GM19395 (cell line): Measurements from ENCODE around the gene HRH2.
"Not testable (repeated sequence)": the region's sequence is repeated elsewhere in the genome, so short reads cannot be mapped to it uniquely, and the experiment has no call there.

ENCODE experiments used
- ATAC-seq: cut with Tn5 transposase; IDR thresholded peaks from one replicate; pipeline ENCODE4 v1.9.1; 2021; ENCODE audit warnings: mild to moderate bottlenecking, moderate library complexity; ENCODE audit not compliant: unreplicated experiment

Gene HRH2

GRCh38 chr5:175735701-175736100 lies 77.8 kb downstream of the HRH2 start:
- no peak for ATAC-seq

DNA sequence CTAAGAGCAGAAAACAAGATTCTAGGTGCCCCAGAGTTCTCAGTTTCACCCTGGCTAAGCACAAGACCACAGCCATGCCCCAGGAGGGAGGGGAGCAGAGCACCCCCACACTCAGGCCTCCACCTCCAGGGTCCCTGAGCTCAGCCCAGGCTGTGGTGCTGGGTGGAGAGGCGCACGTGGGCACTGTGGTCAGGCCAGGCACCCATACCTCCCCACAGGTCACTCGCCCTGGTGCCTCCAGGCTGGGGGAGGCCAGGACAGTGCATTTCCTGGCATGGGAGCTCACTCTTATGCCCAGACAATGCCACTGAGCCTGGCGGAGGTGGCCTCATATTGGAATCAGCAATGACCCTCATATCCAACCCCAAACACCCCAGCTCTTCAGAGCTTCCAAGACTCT lies 78.8 kb downstream of the HRH2 start:
- ATAC-seq: no peak

GRCh38 chr5:175737481-175737880 lies 79.6 kb downstream of the HRH2 start:
- no peak for ATAC-seq

- ATAC-seq: no peak
Observed at GRCh38 chr5:175738126-175738525, 80.3 kb downstream of the HRH2 start.

DNA sequence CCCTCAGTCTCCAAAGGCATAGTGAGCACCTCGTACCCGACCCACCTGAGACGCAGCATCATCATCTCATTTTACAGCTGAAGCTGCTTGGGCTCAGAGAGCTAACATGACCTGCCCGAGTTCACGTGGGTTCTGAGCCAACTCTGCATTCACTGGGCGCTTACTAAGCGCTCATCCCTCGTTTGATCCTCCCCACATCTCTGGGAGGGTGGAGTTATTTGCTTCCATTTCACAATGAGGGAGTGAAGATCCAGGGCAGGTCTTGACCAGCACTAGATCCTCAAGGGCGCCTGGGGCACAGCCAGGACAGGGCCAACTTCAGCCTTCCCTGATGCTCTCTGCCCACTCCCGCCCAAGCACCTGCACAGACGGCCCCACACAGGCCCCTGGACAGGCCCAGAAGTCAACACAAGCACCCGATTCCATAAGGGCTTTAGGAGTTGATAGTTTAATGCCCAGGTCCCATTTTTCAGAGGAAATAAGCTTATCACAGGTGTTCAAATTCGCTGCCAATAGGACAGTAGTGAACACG lies 80.8 kb downstream of the HRH2 start:
- no peak for ATAC-seq

DNA sequence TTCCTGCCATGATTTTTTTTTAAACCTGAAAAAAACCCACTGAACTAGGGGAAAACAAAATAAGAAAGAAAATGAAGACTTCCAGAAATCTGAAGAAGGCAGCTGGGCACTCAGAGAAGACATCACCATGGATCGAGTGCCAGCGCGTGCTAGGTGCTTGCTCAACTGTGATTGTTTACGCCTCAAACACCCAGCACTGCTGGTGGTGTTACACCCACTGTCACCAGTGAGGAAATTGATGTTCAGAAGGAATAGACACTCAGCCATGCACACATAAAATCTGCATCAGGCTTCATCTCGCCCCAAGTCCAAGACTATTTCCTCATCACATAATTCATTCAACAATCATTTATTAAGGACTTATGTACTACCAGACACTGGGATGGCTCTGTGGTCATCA lies 82.1 kb downstream of the HRH2 start:
- ATAC-seq: no peak

GRCh38 chr5:175741556-175741955 lies 83.7 kb downstream of the HRH2 start:
- no peak for ATAC-seq

DNA sequence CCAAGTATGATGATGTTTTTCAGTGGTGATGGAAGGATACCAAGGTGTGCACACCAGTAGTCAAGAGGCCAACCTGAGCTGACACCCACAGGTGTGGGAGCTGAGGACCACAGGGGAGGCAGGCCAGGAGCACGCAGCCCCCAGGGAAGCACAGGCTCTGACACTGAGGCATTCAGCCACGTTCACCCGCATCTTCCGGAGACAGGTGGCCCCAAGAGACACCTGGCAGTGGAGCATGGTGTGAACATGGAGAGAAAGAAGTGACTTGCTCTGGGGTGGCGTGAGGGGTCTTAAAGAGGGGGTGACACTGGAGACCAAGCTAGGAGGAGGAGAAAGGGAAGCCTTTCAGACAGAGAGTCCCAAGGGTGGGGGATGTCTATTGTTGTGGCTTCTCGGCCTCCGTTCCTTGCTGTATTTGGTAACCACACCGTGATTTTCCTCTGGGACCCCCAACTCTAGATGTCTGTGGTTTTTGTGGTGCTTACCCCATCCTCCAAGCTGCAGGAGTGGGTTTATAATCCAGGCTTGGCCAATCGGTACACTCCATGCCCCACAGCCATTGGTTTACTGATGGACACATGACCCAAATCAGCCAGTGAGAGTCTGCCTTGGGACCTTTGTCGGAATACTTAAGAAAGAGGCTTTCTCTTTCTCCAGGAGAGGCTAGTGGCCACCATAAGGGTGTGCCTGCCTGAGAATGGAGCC lies 84.6 kb downstream of the HRH2 start:
- no peak for ATAC-seq

GRCh38 chr5:175743676-175744210 lies 85.9 kb downstream of the HRH2 start:
- ATAC-seq: no peak

DNA sequence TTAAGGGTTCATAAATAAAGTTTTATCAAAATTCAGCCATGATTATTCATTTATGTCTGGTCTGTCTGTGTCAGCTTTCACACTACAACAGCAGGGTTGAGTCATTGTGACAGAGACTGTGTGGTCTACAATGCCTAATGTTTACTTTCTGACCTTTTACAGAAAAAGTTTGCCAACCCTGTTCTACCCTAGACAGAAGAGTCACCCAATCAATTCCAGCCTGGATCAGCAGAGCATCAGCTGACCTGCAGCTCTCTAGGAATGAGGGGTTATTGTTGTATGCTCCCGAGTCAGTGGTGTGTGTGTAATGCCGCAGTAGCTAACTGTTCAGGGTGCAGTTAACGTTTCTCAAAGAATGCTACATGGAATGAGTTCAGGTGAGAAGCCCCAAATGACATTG lies 87.3 kb downstream of the HRH2 start:
- no peak for ATAC-seq

DNA sequence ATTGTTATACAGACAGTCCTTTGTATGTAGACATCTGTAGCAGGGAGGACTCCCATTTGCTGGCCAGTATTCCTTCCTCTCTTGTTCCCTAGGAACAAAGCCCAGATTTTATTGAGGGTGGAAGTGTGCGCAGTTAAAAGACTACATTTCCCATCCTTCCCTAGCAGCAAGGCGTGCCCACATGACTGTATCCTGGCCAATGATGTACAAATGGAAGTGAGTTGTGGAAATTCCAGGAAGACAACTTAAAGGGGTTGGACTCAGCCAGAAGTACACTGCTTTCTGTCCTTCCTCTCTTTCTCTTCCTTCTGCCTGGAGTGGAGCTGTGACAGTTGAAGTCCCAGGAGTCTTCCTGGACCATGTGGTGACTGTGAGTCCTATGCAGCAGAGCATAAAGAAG lies 89.0 kb downstream of the HRH2 start:
- no peak for ATAC-seq

GRCh38 chr5:175747539-175748060 lies 89.7 kb downstream of the HRH2 start:
- no peak for ATAC-seq

DNA sequence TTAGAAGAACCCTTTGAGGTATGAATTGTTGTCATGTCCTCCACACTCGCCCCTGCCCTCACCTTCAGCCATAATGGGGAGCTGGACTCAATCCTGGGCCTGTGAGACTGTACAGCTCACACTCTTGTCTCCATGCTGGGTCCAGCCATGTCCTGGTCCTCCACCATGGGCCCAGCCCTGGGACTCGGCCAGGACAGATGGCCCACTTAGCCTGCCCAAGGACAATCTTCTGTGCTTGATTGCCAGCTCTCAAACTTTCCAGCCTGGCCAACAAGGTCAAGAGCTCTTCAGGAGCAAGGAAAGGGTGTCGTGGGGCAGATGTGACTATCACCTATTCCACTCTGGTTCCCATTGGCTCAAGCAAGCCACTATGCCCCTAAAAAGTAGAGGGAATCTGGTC lies 90.8 kb downstream of the HRH2 start:
- no peak for ATAC-seq

GRCh38 chr5:175749591-175749990 lies 91.7 kb downstream of the HRH2 start:
- ATAC-seq: no peak

GRCh38 chr5:175750511-175750931 lies 92.7 kb downstream of the HRH2 start:
- no peak for ATAC-seq

DNA sequence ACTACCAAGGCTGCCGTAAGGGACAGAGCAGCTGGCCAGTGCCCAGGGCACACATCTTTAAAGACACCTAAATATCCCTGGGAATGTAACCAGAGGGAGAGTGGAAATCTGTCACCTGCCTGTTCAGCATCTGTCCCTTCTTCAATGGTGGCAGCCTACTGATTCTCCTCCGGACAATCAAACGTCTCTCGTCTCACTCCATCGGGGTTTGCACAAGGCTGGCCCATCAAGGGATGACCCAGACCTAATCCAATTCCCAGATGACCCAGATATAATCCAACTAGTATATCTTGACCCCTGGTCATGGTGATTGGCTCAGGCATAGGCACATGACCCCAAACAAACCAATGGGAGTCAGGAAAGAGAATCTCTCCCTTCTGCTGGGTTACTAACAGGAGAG lies 93.5 kb downstream of the HRH2 start:
- no peak for ATAC-seq

GRCh38 chr5:175752826-175753535 lies 95.1 kb downstream of the HRH2 start:
- no peak for ATAC-seq

DNA sequence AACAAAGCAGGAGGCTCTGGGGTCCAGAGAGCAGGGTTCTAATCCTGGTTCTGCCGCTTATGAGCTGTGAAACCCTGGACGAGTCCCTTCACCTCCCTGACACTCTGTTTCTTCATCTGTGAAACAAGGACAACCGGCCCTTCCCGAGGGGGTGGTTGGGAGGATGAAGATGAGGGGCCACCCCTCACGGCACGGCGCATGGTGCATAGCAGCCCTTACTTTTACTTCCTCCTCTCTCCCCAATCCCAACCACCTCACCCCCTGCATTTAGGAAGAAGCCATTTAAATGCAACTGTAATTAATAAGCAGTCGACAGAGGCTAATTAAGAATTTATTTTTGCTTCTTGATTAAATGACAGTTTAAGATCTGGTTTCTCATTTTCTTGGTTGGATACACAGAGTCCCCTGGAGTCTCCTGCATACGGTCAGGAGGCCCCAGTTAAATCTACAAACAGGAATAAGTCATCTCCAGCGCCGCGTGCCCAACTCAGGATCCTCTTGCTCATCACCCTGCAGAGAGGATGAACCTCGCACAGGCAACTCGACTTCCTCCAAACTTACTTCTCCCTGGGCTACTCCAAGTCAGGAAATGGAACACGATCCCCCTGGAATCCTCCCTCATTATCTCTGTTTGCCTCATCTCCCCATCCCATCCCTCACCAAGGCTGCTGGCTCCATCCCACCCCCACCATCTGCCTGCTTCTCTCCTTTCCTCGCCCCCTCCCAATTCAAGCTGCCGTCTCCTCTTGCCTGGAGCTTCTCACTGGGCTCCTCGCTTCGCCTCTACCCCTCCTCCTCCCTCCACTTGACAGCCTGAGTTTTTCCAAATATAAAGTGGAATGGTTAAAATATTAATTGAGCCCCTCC lies 95.9 kb downstream of the HRH2 start:
- ATAC-seq: no peak

- ATAC-seq: not testable (repeated sequence)
Observed at GRCh38 chr5:175759991-175760390, 102.1 kb downstream of the HRH2 start.
